ENCODE results near the gene TACC3.

Gene TACC3

GRCh38 chr4:1775731-1776500 is 54.6 kb downstream of the TACC3 start:
- no peak for DNase-seq (ENCODE audit: low read depth in 2 of 2)

- DNase-seq (ENCODE audit: low read depth in 2 of 2), result no peak
Measured at GRCh38 chr4:1776521-1777161, 55.3 kb downstream of the TACC3 start.

- no peak for DNase-seq (ENCODE audit: low read depth in 2 of 2)
Measured at GRCh38 chr4:1777822-1778641, 56.7 kb downstream of the TACC3 start.

GRCh38 chr4:1778642-1779392 is 57.5 kb downstream of the TACC3 start:
- DNase-seq (ENCODE audit: low read depth in 2 of 2), result no peak

- no peak for DNase-seq (ENCODE audit: low read depth in 2 of 2)
Measured at GRCh38 chr4:1779588-1780382, 58.5 kb downstream of the TACC3 start.

- no peak for DNase-seq (ENCODE audit: low read depth in 2 of 2)
Measured at GRCh38 chr4:1780435-1780834, 59.1 kb downstream of the TACC3 start.

- no peak for DNase-seq (ENCODE audit: low read depth in 2 of 2)
Measured at GRCh38 chr4:1783015-1783414, 61.7 kb downstream of the TACC3 start.

- DNase-seq (ENCODE audit: low read depth in 2 of 2), result no peak
Measured at GRCh38 chr4:1783970-1784369, 62.6 kb downstream of the TACC3 start.

- no peak for DNase-seq (ENCODE audit: low read depth in 2 of 2)
Measured at GRCh38 chr4:1784395-1784788, 63.1 kb downstream of the TACC3 start.

GRCh38 chr4:1784789-1785591 is 63.7 kb downstream of the TACC3 start:
- DNase-seq (ENCODE audit: low read depth in 2 of 2), result no peak

GRCh38 chr4:1785592-1785991 is 64.3 kb downstream of the TACC3 start:
- DNase-seq (ENCODE audit: low read depth in 2 of 2), result no peak

GRCh38 chr4:1786544-1787362 is 65.4 kb downstream of the TACC3 start:
- DNase-seq (ENCODE audit: low read depth in 2 of 2), result no peak

- DNase-seq (ENCODE audit: low read depth in 2 of 2), result no peak
Measured at GRCh38 chr4:1787411-1788077, 66.2 kb downstream of the TACC3 start.

- DNase-seq (ENCODE audit: low read depth in 2 of 2), result no peak
Measured at GRCh38 chr4:1788254-1788973, 67.1 kb downstream of the TACC3 start.

- no peak for DNase-seq (ENCODE audit: low read depth in 2 of 2)
Measured at GRCh38 chr4:1789552-1789951, 68.2 kb downstream of the TACC3 start.

- no peak for DNase-seq (ENCODE audit: low read depth in 2 of 2)
Measured at GRCh38 chr4:1790005-1790404, 68.7 kb downstream of the TACC3 start.

GRCh38 chr4:1792158-1792831 is 71.0 kb downstream of the TACC3 start:
- DNase-seq (ENCODE audit: low read depth in 2 of 2), result no peak

Data from stimulated activated CD4-positive, alpha-beta T cell treated with anti-CD3 and anti-CD28 coated beads, Interleukin-12 subunit alpha, Interleukin-12 subunit beta, amount 100 ng/mL, for 24 hours (primary cell).